ENCODE measurements around the gene CCDC69. TPM values are rescaled to one million over a fixed set of nuclear protein-coding genes. Genes with fewer than 3 reads are reported as not detected.
A peak's percentile ranks its signal among the peaks of the same experiment; 100 is the strongest.

The CCDC69 gene
- total and polyA plus RNA-seq, 10 of the 15 experiments (the other 5 are each of a cell fraction or from before 2014, with no cell fraction given): 13.5 to 106 (median 70.1) TPM

DNA sequence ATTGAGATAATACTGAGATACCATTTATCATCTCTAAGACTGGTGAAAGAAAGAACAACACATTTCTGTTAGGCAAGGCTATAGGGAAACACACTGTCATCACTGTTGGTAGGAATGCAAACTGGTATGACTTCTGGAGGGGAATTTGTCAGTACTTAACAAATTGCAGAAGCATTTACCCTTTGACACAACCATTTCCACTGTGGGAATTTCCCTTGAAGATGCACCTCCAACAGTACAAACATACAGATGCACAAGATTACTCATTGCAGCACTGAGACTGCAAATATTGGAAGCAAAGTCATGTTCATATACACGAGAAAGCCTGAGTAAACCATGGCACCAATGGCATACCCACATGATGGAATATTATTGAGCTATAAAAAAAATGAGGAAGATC lies 46.7 kb upstream of the CCDC69 start (continued):
- TF ChIP-seq TARDBP (IDR thresholded peaks at IDR 0.05; ENCODE audit: borderline replicate concordance): no peak
- no peak for TF ChIP-seq BRCA1 (IDR thresholded peaks at IDR 0.05; ENCODE audit: low read depth, low read length)
- no peak for TF ChIP-seq NRF1 (conservative IDR thresholded peaks at IDR 0.05; ENCODE audit: low read depth, low read length)
- TF ChIP-seq ZNF24 (IDR thresholded peaks at IDR 0.05): no peak
- TF ChIP-seq PML (IDR thresholded peaks at IDR 0.05; ENCODE audit: low read length): no peak; the same call in 1 of the 2 replicates
- TF ChIP-seq, protein P1, sequence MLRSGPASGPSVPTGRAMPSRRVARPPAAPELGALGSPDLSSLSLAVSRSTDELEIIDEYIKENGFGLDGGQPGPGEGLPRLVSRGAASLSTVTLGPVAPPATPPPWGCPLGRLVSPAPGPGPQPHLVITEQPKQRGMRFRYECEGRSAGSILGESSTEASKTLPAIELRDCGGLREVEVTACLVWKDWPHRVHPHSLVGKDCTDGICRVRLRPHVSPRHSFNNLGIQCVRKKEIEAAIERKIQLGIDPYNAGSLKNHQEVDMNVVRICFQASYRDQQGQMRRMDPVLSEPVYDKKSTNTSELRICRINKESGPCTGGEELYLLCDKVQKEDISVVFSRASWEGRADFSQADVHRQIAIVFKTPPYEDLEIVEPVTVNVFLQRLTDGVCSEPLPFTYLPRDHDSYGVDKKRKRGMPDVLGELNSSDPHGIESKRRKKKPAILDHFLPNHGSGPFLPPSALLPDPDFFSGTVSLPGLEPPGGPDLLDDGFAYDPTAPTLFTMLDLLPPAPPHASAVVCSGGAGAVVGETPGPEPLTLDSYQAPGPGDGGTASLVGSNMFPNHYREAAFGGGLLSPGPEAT (IDR thresholded peaks at IDR 0.05; ENCODE audit: low read depth): peak; percentile 61; the same call in 1 of the 2 replicates
- no peak for TF ChIP-seq HDAC2 (IDR thresholded peaks at IDR 0.05)
- TF ChIP-seq JUND (IDR thresholded peaks at IDR 0.05; ENCODE audit: low read depth, low read length): no peak
- no peak for TF ChIP-seq ZNF622 (IDR thresholded peaks at IDR 0.05)
- no peak for TF ChIP-seq RFX5 (IDR thresholded peaks at IDR 0.05; ENCODE audit: low read depth, low read length)
- TF ChIP-seq, protein P2, sequence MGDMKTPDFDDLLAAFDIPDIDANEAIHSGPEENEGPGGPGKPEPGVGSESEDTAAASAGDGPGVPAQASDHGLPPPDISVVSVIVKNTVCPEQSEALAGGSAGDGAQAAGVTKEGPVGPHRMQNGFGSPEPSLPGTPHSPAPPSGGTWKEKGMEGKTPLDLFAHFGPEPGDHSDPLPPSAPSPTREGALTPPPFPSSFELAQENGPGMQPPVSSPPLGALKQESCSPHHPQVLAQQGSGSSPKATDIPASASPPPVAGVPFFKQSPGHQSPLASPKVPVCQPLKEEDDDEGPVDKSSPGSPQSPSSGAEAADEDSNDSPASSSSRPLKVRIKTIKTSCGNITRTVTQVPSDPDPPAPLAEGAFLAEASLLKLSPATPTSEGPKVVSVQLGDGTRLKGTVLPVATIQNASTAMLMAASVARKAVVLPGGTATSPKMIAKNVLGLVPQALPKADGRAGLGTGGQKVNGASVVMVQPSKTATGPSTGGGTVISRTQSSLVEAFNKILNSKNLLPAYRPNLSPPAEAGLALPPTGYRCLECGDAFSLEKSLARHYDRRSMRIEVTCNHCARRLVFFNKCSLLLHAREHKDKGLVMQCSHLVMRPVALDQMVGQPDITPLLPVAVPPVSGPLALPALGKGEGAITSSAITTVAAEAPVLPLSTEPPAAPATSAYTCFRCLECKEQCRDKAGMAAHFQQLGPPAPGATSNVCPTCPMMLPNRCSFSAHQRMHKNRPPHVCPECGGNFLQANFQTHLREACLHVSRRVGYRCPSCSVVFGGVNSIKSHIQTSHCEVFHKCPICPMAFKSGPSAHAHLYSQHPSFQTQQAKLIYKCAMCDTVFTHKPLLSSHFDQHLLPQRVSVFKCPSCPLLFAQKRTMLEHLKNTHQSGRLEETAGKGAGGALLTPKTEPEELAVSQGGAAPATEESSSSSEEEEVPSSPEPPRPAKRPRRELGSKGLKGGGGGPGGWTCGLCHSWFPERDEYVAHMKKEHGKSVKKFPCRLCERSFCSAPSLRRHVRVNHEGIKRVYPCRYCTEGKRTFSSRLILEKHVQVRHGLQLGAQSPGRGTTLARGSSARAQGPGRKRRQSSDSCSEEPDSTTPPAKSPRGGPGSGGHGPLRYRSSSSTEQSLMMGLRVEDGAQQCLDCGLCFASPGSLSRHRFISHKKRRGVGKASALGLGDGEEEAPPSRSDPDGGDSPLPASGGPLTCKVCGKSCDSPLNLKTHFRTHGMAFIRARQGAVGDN (IDR thresholded peaks at IDR 0.05): peak; percentile 27; the same call in 1 of the 2 replicates
- no peak for TF ChIP-seq PAX8 (IDR thresholded peaks at IDR 0.05)
- TF ChIP-seq ATF7 (IDR thresholded peaks at IDR 0.05; ENCODE audit: low read depth): peak; percentile 61
- TF ChIP-seq, protein P3, sequence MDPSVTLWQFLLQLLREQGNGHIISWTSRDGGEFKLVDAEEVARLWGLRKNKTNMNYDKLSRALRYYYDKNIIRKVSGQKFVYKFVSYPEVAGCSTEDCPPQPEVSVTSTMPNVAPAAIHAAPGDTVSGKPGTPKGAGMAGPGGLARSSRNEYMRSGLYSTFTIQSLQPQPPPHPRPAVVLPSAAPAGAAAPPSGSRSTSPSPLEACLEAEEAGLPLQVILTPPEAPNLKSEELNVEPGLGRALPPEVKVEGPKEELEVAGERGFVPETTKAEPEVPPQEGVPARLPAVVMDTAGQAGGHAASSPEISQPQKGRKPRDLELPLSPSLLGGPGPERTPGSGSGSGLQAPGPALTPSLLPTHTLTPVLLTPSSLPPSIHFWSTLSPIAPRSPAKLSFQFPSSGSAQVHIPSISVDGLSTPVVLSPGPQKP (IDR thresholded peaks at IDR 0.05; ENCODE audit: low read depth, low read length): no peak
- TF ChIP-seq, protein P4, sequence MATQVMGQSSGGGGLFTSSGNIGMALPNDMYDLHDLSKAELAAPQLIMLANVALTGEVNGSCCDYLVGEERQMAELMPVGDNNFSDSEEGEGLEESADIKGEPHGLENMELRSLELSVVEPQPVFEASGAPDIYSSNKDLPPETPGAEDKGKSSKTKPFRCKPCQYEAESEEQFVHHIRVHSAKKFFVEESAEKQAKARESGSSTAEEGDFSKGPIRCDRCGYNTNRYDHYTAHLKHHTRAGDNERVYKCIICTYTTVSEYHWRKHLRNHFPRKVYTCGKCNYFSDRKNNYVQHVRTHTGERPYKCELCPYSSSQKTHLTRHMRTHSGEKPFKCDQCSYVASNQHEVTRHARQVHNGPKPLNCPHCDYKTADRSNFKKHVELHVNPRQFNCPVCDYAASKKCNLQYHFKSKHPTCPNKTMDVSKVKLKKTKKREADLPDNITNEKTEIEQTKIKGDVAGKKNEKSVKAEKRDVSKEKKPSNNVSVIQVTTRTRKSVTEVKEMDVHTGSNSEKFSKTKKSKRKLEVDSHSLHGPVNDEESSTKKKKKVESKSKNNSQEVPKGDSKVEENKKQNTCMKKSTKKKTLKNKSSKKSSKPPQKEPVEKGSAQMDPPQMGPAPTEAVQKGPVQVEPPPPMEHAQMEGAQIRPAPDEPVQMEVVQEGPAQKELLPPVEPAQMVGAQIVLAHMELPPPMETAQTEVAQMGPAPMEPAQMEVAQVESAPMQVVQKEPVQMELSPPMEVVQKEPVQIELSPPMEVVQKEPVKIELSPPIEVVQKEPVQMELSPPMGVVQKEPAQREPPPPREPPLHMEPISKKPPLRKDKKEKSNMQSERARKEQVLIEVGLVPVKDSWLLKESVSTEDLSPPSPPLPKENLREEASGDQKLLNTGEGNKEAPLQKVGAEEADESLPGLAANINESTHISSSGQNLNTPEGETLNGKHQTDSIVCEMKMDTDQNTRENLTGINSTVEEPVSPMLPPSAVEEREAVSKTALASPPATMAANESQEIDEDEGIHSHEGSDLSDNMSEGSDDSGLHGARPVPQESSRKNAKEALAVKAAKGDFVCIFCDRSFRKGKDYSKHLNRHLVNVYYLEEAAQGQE (IDR thresholded peaks at IDR 0.05; ENCODE audit: low read depth, low read length): no peak
- no peak for TF ChIP-seq NR2C2 (IDR thresholded peaks at IDR 0.05; ENCODE audit: borderline replicate concordance, control insufficient read depth, insufficient read length, low read depth)
- no peak for TF ChIP-seq WRNIP1 (IDR thresholded peaks at IDR 0.05; ENCODE audit: borderline replicate concordance, low read depth, low read length)
- TF ChIP-seq STAT1 (conservative IDR thresholded peaks at IDR 0.05): no peak
- no peak for TF ChIP-seq CHD1 (IDR thresholded peaks at IDR 0.05; ENCODE audit: low read depth, low read length)
- TF ChIP-seq ETV6 (conservative IDR thresholded peaks at IDR 0.05 in 1 of 2, IDR thresholded peaks at IDR 0.05 in 1 of 2; ENCODE audit: borderline replicate concordance in 1 of 2, low read depth in 1 of 2): peak in 1 of 2 experiments; percentile 76; a peak in 2 of 4 replicates

All from GM12878 (cell line).